ENCODE results near the gene KIFC3. TPM values are rescaled to one million over a fixed set of nuclear protein-coding genes. Genes with fewer than 3 reads are reported as not detected.

Gene KIFC3
- total and polyA plus RNA-seq, 2 donors from 2014 or later = 74.9 to 109 TPM

GRCh38 chr16:57770361-57770760 is 31.9 kb downstream of the KIFC3 start:
- DNase-seq (peak in 2 of 5 donors; percentile 38 to 59), FAIRE-seq (no peak)
- Histone ChIP-seq H3K9ac (ENCODE audit: low read length in 3 of 3) (no peak overlapping the region), H3K27me3 (ENCODE audit: control insufficient read depth, insufficient read depth, low read length) (no peaks in the 10 kb centered on the region), H3K4me3 (ENCODE audit: low read length in 3 of 3) (no peak overlapping the region), H3K9me3 (ENCODE audit: control insufficient read depth in 2 of 3, insufficient read depth in 1 of 3, low read length in 3 of 3) (no peaks in the 10 kb centered on the region), H3K27ac (ENCODE audit: low read depth in 2 of 2, low read length in 2 of 2) (no peak overlapping the region), H3K4me1 (ENCODE audit: control insufficient read depth in 2 of 3, insufficient read depth in 2 of 3, low read depth in 1 of 3, low read length in 3 of 3) (no peaks in the 10 kb centered on the region), H3K36me3 (ENCODE audit: control insufficient read depth in 2 of 3, insufficient read depth in 3 of 3, low read length in 3 of 3) (peaks cover 0 to 70% (median 41%) of the 10 kb centered on the region in 3 donors)
- no peak for TF ChIP-seq CTCF (IDR thresholded peaks at IDR 0.05; ENCODE audit: borderline replicate concordance, extremely low read depth, insufficient read depth)
- intact Hi-C loops (cut with DNase I) = no loop called here

- intact Hi-C loops (cut with DNase I) = loop anchor here (10.0 kb wide), 1 partner anchor 225 kb away; no protein-coding TSS in a partner anchor
- Histone ChIP-seq H3K9ac (ENCODE audit: low read length in 3 of 3) (no peak overlapping the region), H3K4me1 (ENCODE audit: control insufficient read depth in 2 of 3, insufficient read depth in 2 of 3, low read depth in 1 of 3, low read length in 3 of 3) (no peaks in the 10 kb centered on the region), H3K27me3 (ENCODE audit: control insufficient read depth, insufficient read depth, low read length) (no peaks in the 10 kb centered on the region), H3K27ac (ENCODE audit: low read depth in 2 of 2, low read length in 2 of 2) (no peak overlapping the region), H3K9me3 (ENCODE audit: control insufficient read depth in 2 of 3, insufficient read depth in 1 of 3, low read length in 3 of 3) (no peaks in the 10 kb centered on the region), H3K36me3 (ENCODE audit: control insufficient read depth in 2 of 3, insufficient read depth in 3 of 3, low read length in 3 of 3) (peaks cover 0 to 69% (median 40%) of the 10 kb centered on the region in 3 donors), H3K4me3 (ENCODE audit: low read length in 3 of 3) (no peak overlapping the region)
- no peak for TF ChIP-seq CTCF (IDR thresholded peaks at IDR 0.05; ENCODE audit: borderline replicate concordance, extremely low read depth, insufficient read depth)
- DNase-seq (peak in 1 of 5 donors; percentile 63), FAIRE-seq (no peak)
Measured at GRCh38 chr16:57769541-57770145, 32.6 kb downstream of the KIFC3 start.

- no peak for FAIRE-seq
- H3K9me3 ChIP-seq (ENCODE audit: control insufficient read depth in 2 of 3, insufficient read depth in 1 of 3, low read length in 3 of 3) = no peaks in the 10 kb centered on the region
- H3K4me3 ChIP-seq (ENCODE audit: low read length in 3 of 3) = no peak overlapping the region
- no peaks in the 10 kb centered on the region for H3K4me1 ChIP-seq (ENCODE audit: control insufficient read depth in 2 of 3, insufficient read depth in 2 of 3, low read depth in 1 of 3, low read length in 3 of 3)
- no peak overlapping the region for H3K9ac ChIP-seq (ENCODE audit: low read length in 3 of 3)
- peak in 1 of 5 donors; percentile 55 for DNase-seq
- H3K36me3 ChIP-seq (ENCODE audit: control insufficient read depth in 2 of 3, insufficient read depth in 3 of 3, low read length in 3 of 3) = peaks cover 0 to 80% (median 40%) of the 10 kb centered on the region in 3 donors
- intact Hi-C loops (cut with DNase I) = loop anchor here (10.0 kb wide), 1 partner anchor 228 kb away; no protein-coding TSS in a partner anchor
- H3K27me3 ChIP-seq (ENCODE audit: control insufficient read depth, insufficient read depth, low read length) = no peaks in the 10 kb centered on the region
- TF ChIP-seq CTCF (IDR thresholded peaks at IDR 0.05; ENCODE audit: borderline replicate concordance, extremely low read depth, insufficient read depth) = no peak
- H3K27ac ChIP-seq (ENCODE audit: low read depth in 2 of 2, low read length in 2 of 2) = no peak overlapping the region
Measured at GRCh38 chr16:57766714-57767348, 35.5 kb downstream of the KIFC3 start.

Data from kidney (tissue), 14 donors.